GM21423 (cell line): ENCODE data around the gene DZIP1L.
A peak's percentile ranks its signal among the peaks of the same experiment; 100 is the strongest.

Source experiments
- ATAC-seq: cut with Tn5 transposase; IDR thresholded peaks from one replicate; pipeline ENCODE4 v1.9.1; 2021; ENCODE audit warnings: mild to moderate bottlenecking, moderate library complexity; ENCODE audit not compliant: unreplicated experiment

Gene DZIP1L

GRCh38 chr3:138078096-138078495 lies 37.3 kb downstream of the DZIP1L start:
- no peak for ATAC-seq

- ATAC-seq = no peak
Measured at GRCh38 chr3:138072796-138073195, 42.6 kb downstream of the DZIP1L start.

- ATAC-seq = no peak
Measured at GRCh38 chr3:138070006-138070405, 45.4 kb downstream of the DZIP1L start.

GRCh38 chr3:138068579-138069174 lies 46.7 kb downstream of the DZIP1L start:
- peak; percentile 60 for ATAC-seq

- ATAC-seq = no peak
Measured at GRCh38 chr3:138068046-138068445, 47.4 kb downstream of the DZIP1L start.

GRCh38 chr3:138066972-138067371 lies 48.4 kb downstream of the DZIP1L start:
- no peak for ATAC-seq

- ATAC-seq = peak; percentile 91
Measured at GRCh38 chr3:138066383-138066782, 49.0 kb downstream of the DZIP1L start.

- ATAC-seq = peak; percentile 2
Measured at GRCh38 chr3:138065949-138066348, 49.5 kb downstream of the DZIP1L start.

- ATAC-seq = no peak
Measured at GRCh38 chr3:138063416-138063815, 52.0 kb downstream of the DZIP1L start.

GRCh38 chr3:138062626-138063025 lies 52.8 kb downstream of the DZIP1L start:
- ATAC-seq = no peak

GRCh38 chr3:138062037-138062436 lies 53.4 kb downstream of the DZIP1L start:
- ATAC-seq = no peak

GRCh38 chr3:138060792-138061191 lies 54.6 kb downstream of the DZIP1L start:
- no peak for ATAC-seq

- ATAC-seq = no peak
Measured at GRCh38 chr3:138059261-138059660, 56.1 kb downstream of the DZIP1L start.

GRCh38 chr3:138057384-138057783 lies 58.0 kb downstream of the DZIP1L start:
- no peak for ATAC-seq

- ATAC-seq = no peak
Measured at GRCh38 chr3:138054057-138054456, 61.4 kb downstream of the DZIP1L start.

GRCh38 chr3:138051947-138052802 lies 63.2 kb downstream of the DZIP1L start:
- ATAC-seq = no peak

GRCh38 chr3:138049157-138049919 lies 66.1 kb downstream of the DZIP1L start:
- no peak for ATAC-seq

- no peak for ATAC-seq
Measured at GRCh38 chr3:138047596-138048158, 67.7 kb downstream of the DZIP1L start.

GRCh38 chr3:138046955-138047354 lies 68.5 kb downstream of the DZIP1L start:
- peak; percentile 49 for ATAC-seq

- no peak for ATAC-seq
Measured at GRCh38 chr3:138046085-138046484, 69.3 kb downstream of the DZIP1L start.
